Umbilical cord (tissue), 2 donors: Measurements from ENCODE around the gene ASTN2. TPM values are rescaled to one million over a fixed set of nuclear protein-coding genes. Genes with fewer than 3 reads are reported as not detected.

Source experiments
- DNase-seq: peaks from one replicate; pipeline ENCODE4 v3.0.0-alpha.2; 2015; ENCODE audit warnings: low spot score
- total RNA-seq: library from RNA; depleted of rRNA; stranded (reverse); fragments of >200 nt; gene quantifications from one replicate; pipeline ENCODE4 v1.2.3, GENCODE V29; 2014; ENCODE audit warnings: low replicate concordance; ENCODE audit not compliant: insufficient read depth

ASTN2 gene
- total RNA-seq, 1 donor from 2014 or later = 7.0 TPM

GRCh38 chr9:116541402-116541801 is 873.5 kb downstream of the ASTN2 start:
- DNase-seq = no peak

- DNase-seq = no peak
Measured at GRCh38 chr9:116539549-116539948, 875.3 kb downstream of the ASTN2 start.

- DNase-seq = no peak
Measured at GRCh38 chr9:116525611-116526010, 889.2 kb downstream of the ASTN2 start.

GRCh38 chr9:116524778-116525470 is 889.9 kb downstream of the ASTN2 start:
- no peak for DNase-seq

- DNase-seq = no peak
Measured at GRCh38 chr9:116520218-116520617, 894.6 kb downstream of the ASTN2 start.

GRCh38 chr9:116516456-116516855 is 898.4 kb downstream of the ASTN2 start:
- DNase-seq = no peak

GRCh38 chr9:116515541-116515940 is 899.3 kb downstream of the ASTN2 start:
- no peak for DNase-seq

GRCh38 chr9:116506685-116507084 is 908.2 kb downstream of the ASTN2 start:
- DNase-seq = no peak

GRCh38 chr9:116504893-116505480 is 909.9 kb downstream of the ASTN2 start:
- no peak for DNase-seq

- no peak for DNase-seq
Measured at GRCh38 chr9:116504081-116504480, 910.8 kb downstream of the ASTN2 start.

- no peak for DNase-seq
Measured at GRCh38 chr9:116502746-116503145, 912.1 kb downstream of the ASTN2 start.

- DNase-seq = no peak
Measured at GRCh38 chr9:116501871-116502270, 913.0 kb downstream of the ASTN2 start.

- peak; percentile 45 for DNase-seq
Measured at GRCh38 chr9:116499986-116500871, 914.6 kb downstream of the ASTN2 start.

GRCh38 chr9:116499434-116499833 is 915.4 kb downstream of the ASTN2 start:
- no peak for DNase-seq

GRCh38 chr9:116497095-116497890 is 917.6 kb downstream of the ASTN2 start:
- DNase-seq = no peak

- no peak for DNase-seq
Measured at GRCh38 chr9:116496167-116496566, 918.7 kb downstream of the ASTN2 start.

GRCh38 chr9:116495725-116496124 is 919.1 kb downstream of the ASTN2 start:
- DNase-seq = no peak

- no peak for DNase-seq
Measured at GRCh38 chr9:116494815-116495634, 919.8 kb downstream of the ASTN2 start.

GRCh38 chr9:116493183-116493860 is 921.5 kb downstream of the ASTN2 start:
- DNase-seq = no peak

- DNase-seq = peak; percentile 54
Measured at GRCh38 chr9:116491659-116492058, 923.2 kb downstream of the ASTN2 start.
